Erythroblast (primary cell): ENCODE results near the gene TMEM161A.

ENCODE experiments used
- GATA1 ChIP-seq: IDR thresholded peaks from 2 replicates; pipeline ENCODE4 v1.6.1; 2011; ENCODE audit warnings: low read depth, mild to moderate bottlenecking, control low read depth, low read length, moderate library complexity
- POLR2A ChIP-seq: IDR thresholded peaks from 2 replicates; pipeline ENCODE4 v1.6.1; 2011; ENCODE audit warnings: mild to moderate bottlenecking, low read length

DNA sequence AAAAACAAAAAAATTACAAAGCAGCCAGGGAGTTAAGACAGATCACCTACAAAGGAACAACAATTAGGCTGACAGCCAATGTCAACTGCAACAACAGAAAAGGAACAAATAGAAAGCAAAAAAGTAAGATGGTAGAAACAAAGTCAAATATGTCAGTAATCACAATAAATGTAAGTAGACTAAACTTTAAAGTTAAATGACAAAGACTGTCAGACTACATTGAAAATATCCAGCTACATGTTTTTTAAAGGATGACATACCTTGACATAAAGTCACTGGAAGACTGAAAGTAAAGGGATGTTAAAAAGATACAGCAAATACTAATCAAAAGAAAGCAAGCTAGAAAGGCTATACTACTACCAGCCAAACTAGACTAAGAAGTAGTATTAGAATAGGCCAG lies 14.9 kb downstream of the TMEM161A start:
- TF ChIP-seq GATA1 (no peak), POLR2A (no peak)
